HepG2 (cell line): Measurements from ENCODE around the gene TSC1. TPM values are rescaled to one million over a fixed set of nuclear protein-coding genes. Genes with fewer than 3 reads are reported as not detected.

ENCODE experiments used
- CBX2 ChIP-seq, 2 experiments: fragments of 200-600 bp in 1 of 2; sonication (generic); formaldehyde crosslinking in 1 of 2; IDR thresholded peaks; 2 replicates each; pipeline versions ENCODE4 v1.7.0 to v1.8.1; 2018 to 2022; ENCODE audit warnings: low read depth in 2 of 2, low read length in 1 of 2, mild to moderate bottlenecking in 1 of 2, missing genetic modification reagents in 1 of 2
- RBAK ChIP-seq: sonication (generic); formaldehyde crosslinking; IDR thresholded peaks from 2 replicates; pipeline ENCODE4 v1.5.1; 2020; ENCODE audit warnings: mild to moderate bottlenecking, missing genetic modification reagents
- RELA ChIP-seq: sonication (generic); formaldehyde crosslinking; IDR thresholded peaks from 2 replicates; pipeline ENCODE4 v1.4.0; 2020; ENCODE audit warnings: missing genetic modification reagents
- ZNF136 ChIP-seq: sonication (generic); formaldehyde crosslinking; IDR thresholded peaks from 2 replicates; pipeline ENCODE4 v1.8.1; 2022; ENCODE audit warnings: low read depth, mild to moderate bottlenecking, moderate library complexity, missing genetic modification reagents
- ZNF530 ChIP-seq: sonication (generic); formaldehyde crosslinking; IDR thresholded peaks from 2 replicates; pipeline ENCODE4 v1.5.0; 2020; ENCODE audit warnings: low read depth, mild to moderate bottlenecking, missing genetic modification reagents
- ZNF580 ChIP-seq: IDR thresholded peaks from 2 replicates; pipeline ENCODE4 v1.6.1; 2016; ENCODE audit warnings: low read depth, borderline replicate concordance
- polyA plus RNA-seq, 8 experiments: library from polyadenylated mRNA; depleted of rRNA in 3 of 8; stranded (reverse) in 7 of 8; unstranded in 1 of 8; fragments of >200 nt; fragmentation: Illumina TruSeq in 4 of 8; extraction: Trizol in 4 of 8; gene quantifications; 2 replicates each; pipeline versions ENCODE4 v1.2.1 to v1.2.3, GENCODE V29; 2011 to 2016; ENCODE audit warnings: low read depth in 4 of 8, missing spikeins in 1 of 8, mixed read lengths in 1 of 8; ENCODE audit not compliant: insufficient read depth in 1 of 8
- total RNA-seq, 5 experiments: library from RNA; depleted of rRNA; stranded (reverse); fragments of >200 nt; fragmentation: Illumina TruSeq; extraction: Trizol; gene quantifications; 2 replicates each; pipeline ENCODE4 v1.2.3, GENCODE V29; 2016; ENCODE audit warnings: low read depth in 1 of 5
- TF ChIP-seq, protein P1 (sequence below): sonication (generic); formaldehyde crosslinking; IDR thresholded peaks from 2 replicates; pipeline ENCODE4 v1.4.0; 2020; ENCODE audit warnings: missing genetic modification reagents, borderline replicate concordance
- TF ChIP-seq, protein P2 (sequence below): sonication (generic); formaldehyde crosslinking; IDR thresholded peaks from 2 replicates; pipeline ENCODE4 v1.4.0; 2020; ENCODE audit warnings: missing genetic modification reagents, borderline replicate concordance

TSC1 gene
- total and polyA plus RNA-seq, 2 of the 13 experiments (the other 11 are each of a cell fraction or from before 2014, with no cell fraction given) = 31.6 to 66.1 TPM

DNA sequence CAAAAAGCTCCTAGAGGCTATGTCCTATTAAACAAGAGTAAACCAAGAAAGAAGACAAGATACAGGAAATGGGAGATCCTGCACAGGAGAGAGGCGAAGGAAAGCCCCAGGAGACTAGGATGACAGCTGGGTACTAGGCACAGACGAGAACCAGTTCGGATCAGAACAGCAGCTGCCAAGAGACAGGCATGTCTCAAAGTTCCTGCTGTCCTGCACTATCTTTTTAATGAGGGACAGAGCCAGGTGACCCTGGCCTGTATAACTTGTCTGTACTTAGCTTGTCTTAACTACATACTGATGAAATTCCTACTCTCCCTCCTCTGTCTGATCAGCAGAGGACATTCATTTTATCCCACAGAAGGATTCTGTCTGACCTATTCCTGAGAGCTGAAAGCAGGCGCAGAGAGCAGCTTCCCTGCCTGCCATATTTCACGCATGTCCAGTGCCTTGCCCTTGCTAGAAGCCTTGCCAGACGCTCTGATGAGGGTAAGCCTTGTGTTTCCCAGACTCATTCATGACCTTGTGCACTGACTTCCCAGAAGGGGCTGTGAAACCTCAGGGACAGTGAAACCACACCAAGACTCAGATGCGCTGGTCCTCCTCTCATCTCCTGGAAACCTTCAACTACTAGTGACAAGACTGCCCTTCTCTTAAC is 24.7 kb downstream of the TSC1 start (continued):
- TF ChIP-seq, protein P1, sequence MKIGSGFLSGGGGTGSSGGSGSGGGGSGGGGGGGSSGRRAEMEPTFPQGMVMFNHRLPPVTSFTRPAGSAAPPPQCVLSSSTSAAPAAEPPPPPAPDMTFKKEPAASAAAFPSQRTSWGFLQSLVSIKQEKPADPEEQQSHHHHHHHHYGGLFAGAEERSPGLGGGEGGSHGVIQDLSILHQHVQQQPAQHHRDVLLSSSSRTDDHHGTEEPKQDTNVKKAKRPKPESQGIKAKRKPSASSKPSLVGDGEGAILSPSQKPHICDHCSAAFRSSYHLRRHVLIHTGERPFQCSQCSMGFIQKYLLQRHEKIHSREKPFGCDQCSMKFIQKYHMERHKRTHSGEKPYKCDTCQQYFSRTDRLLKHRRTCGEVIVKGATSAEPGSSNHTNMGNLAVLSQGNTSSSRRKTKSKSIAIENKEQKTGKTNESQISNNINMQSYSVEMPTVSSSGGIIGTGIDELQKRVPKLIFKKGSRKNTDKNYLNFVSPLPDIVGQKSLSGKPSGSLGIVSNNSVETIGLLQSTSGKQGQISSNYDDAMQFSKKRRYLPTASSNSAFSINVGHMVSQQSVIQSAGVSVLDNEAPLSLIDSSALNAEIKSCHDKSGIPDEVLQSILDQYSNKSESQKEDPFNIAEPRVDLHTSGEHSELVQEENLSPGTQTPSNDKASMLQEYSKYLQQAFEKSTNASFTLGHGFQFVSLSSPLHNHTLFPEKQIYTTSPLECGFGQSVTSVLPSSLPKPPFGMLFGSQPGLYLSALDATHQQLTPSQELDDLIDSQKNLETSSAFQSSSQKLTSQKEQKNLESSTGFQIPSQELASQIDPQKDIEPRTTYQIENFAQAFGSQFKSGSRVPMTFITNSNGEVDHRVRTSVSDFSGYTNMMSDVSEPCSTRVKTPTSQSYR = no peak
- no peak for TF ChIP-seq ZNF530 (CRISPR knock-in tag)
- TF ChIP-seq RBAK (CRISPR knock-in tag) = no peak
- TF ChIP-seq ZNF136 (CRISPR knock-in tag) = no peak
- no peak for TF ChIP-seq RELA (CRISPR knock-in tag)
- TF ChIP-seq ZNF580 = no peak
- TF ChIP-seq, protein P2, sequence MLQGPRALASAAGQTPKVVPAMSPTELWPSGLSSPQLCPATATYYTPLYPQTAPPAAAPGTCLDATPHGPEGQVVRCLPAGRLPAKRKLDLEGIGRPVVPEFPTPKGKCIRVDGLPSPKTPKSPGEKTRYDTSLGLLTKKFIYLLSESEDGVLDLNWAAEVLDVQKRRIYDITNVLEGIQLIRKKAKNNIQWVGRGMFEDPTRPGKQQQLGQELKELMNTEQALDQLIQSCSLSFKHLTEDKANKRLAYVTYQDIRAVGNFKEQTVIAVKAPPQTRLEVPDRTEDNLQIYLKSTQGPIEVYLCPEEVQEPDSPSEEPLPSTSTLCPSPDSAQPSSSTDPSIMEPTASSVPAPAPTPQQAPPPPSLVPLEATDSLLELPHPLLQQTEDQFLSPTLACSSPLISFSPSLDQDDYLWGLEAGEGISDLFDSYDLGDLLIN (CRISPR knock-in tag) = no peak
- no peak for TF ChIP-seq CBX2 (IDR thresholded peaks at IDR 0.05; ENCODE audit: low read depth, low read length)
- TF ChIP-seq CBX2 (CRISPR knock-in tag; IDR thresholded peaks at IDR 0.05; ENCODE audit: low read depth) = no peak
